HT1080 (cell line): Measurements from ENCODE around the gene PAK1IP1. TPM values are rescaled to one million over a fixed set of nuclear protein-coding genes. Genes with fewer than 3 reads are reported as not detected.
A peak's percentile ranks its signal among the peaks of the same experiment; 100 is the strongest.

Experiments used
- DNase-seq: peaks from one replicate; pipeline ENCODE4 v3.0.0-alpha.2; 2015; ENCODE audit warnings: low read depth
- total RNA-seq: library from RNA; depleted of rRNA; stranded (reverse); fragments of >200 nt; shearing (Covaris generic); gene quantifications from 2 replicates; pipeline ENCODE4 v1.2.3, GENCODE V29; 2014

PAK1IP1 gene
- total RNA-seq, 1 experiment from 2014 or later = 57.9 TPM

- no peak for DNase-seq
Observed at GRCh38 chr6:10690651-10691445, 3.9 kb upstream of the PAK1IP1 start.

- DNase-seq = no peak
Observed at GRCh38 chr6:10692965-10693538, 1.7 kb upstream of the PAK1IP1 start.

- no peak for DNase-seq
Observed at GRCh38 chr6:10695086-10695657, 400 bp downstream of the PAK1IP1 start.

GRCh38 chr6:10696655-10697054 is 1.9 kb downstream of the PAK1IP1 start:
- DNase-seq = no peak

- DNase-seq = no peak
Observed at GRCh38 chr6:10713962-10714361, 19.2 kb downstream of the PAK1IP1 start.

- peak; percentile 60 for DNase-seq
Observed at GRCh38 chr6:10719296-10719963, 24.7 kb downstream of the PAK1IP1 start.

GRCh38 chr6:10719964-10720264 is 25.1 kb downstream of the PAK1IP1 start:
- no peak for DNase-seq

GRCh38 chr6:10720265-10720959 is 25.6 kb downstream of the PAK1IP1 start:
- peak; percentile 20 for DNase-seq

- peak; percentile 66 for DNase-seq
Observed at GRCh38 chr6:10720960-10721849, 26.4 kb downstream of the PAK1IP1 start.

GRCh38 chr6:10721850-10722569 is 27.2 kb downstream of the PAK1IP1 start:
- no peak for DNase-seq

- no peak for DNase-seq
Observed at GRCh38 chr6:10722570-10722819, 27.7 kb downstream of the PAK1IP1 start.

- peak; percentile 99 for DNase-seq
Observed at GRCh38 chr6:10722820-10723566, 28.2 kb downstream of the PAK1IP1 start, which contains the start of gene TMEM14C. TSS of gene TMEM14C (plus strand) at chr6:10723070. CDS start at chr6:10724614, 1,544 bp downstream.

GRCh38 chr6:10723567-10723881 is 28.8 kb downstream of the PAK1IP1 start:
- no peak for DNase-seq

- DNase-seq = no peak
Observed at GRCh38 chr6:10725044-10725443, 30.3 kb downstream of the PAK1IP1 start.

- DNase-seq = no peak
Observed at GRCh38 chr6:10725716-10726115, 30.9 kb downstream of the PAK1IP1 start.

- DNase-seq = no peak
Observed at GRCh38 chr6:10730254-10730653, 35.5 kb downstream of the PAK1IP1 start.

- no peak for DNase-seq
Observed at GRCh38 chr6:10733151-10733715, 38.5 kb downstream of the PAK1IP1 start.

- no peak for DNase-seq
Observed at GRCh38 chr6:10733863-10734262, 39.1 kb downstream of the PAK1IP1 start.

GRCh38 chr6:10736731-10737130 is 42.0 kb downstream of the PAK1IP1 start:
- DNase-seq = no peak
